ENCODE results near the gene SVIL.

DNA sequence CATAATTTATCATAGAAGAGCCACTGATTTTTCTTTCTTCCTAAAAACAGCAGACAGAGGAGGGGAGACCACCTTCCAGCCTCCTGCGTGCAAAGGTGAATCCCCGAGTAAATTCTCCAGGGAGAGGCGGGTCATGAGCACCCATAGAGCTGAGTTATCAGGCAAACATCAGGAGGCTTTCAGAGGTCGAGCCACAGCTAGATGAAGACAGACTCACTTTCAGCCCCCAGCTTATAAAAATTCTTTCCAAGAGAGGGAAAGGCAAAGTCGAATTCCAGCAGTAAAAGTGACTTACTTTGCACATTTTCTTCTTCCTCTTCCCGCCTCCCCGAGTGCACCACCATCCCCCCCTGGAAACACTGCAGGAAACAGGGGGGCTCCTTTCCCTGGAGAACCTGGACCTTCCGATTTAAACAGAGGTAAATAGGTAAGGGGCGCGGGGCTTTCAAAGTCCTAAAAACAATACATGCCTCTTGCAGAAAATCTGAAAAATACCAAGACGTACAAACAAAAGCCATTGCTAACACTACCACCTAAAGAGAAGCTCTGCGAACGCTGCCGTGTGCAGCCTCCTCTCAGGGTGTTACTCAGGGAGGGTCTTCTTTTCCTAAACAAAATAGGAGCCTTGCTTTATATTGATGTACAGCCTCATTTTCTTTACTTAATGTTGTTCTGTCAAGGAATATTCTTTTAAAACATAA is 163.8 kb downstream of the SVIL start:
- TF ChIP-seq, protein P1, sequence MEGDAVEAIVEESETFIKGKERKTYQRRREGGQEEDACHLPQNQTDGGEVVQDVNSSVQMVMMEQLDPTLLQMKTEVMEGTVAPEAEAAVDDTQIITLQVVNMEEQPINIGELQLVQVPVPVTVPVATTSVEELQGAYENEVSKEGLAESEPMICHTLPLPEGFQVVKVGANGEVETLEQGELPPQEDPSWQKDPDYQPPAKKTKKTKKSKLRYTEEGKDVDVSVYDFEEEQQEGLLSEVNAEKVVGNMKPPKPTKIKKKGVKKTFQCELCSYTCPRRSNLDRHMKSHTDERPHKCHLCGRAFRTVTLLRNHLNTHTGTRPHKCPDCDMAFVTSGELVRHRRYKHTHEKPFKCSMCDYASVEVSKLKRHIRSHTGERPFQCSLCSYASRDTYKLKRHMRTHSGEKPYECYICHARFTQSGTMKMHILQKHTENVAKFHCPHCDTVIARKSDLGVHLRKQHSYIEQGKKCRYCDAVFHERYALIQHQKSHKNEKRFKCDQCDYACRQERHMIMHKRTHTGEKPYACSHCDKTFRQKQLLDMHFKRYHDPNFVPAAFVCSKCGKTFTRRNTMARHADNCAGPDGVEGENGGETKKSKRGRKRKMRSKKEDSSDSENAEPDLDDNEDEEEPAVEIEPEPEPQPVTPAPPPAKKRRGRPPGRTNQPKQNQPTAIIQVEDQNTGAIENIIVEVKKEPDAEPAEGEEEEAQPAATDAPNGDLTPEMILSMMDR (conservative IDR thresholded peaks at IDR 0.05), result no peak
- no peak for TF ChIP-seq EZH2 (IDR thresholded peaks at IDR 0.05; ENCODE audit: low read depth)
